HepG2 (cell line): ENCODE measurements around the gene HNF1B. TPM values are rescaled to one million over a fixed set of nuclear protein-coding genes. Genes with fewer than 3 reads are reported as not detected.

Experiments
- BORCS8-MEF2B ChIP-seq: sonication (generic); formaldehyde crosslinking; IDR thresholded peaks from 2 replicates; pipeline ENCODE4 v1.8.0; 2022; ENCODE audit warnings: mild to moderate bottlenecking, missing genetic modification reagents
- DNMT3B ChIP-seq: conservative IDR thresholded peaks from 2 replicates; pipeline ENCODE4 v1.6.1; 2016; ENCODE audit warnings: missing biosample characterization, control low read depth
- FIP1L1 ChIP-seq: fragments of 200-400 bp; formaldehyde crosslinking; IDR thresholded peaks from 2 replicates; pipeline ENCODE4 v1.6.1; 2018; ENCODE audit warnings: low read depth, mild to moderate bottlenecking, low read length, moderate library complexity, borderline replicate concordance; ENCODE audit not compliant: insufficient read depth
- FOXJ3 ChIP-seq: sonication (generic); formaldehyde crosslinking; IDR thresholded peaks from 2 replicates; pipeline ENCODE4 v1.4.0; 2020; ENCODE audit warnings: missing genetic modification reagents, mild to moderate bottlenecking, borderline replicate concordance
- HMG20B ChIP-seq: conservative IDR thresholded peaks from 2 replicates; pipeline ENCODE4 v1.6.1; 2016; ENCODE audit warnings: missing genetic modification reagents, missing compliant biosample characterization
- HMGXB3 ChIP-seq: sonication (generic); formaldehyde crosslinking; IDR thresholded peaks from 2 replicates; pipeline ENCODE4 v1.4.0; 2020; ENCODE audit warnings: missing genetic modification reagents, borderline replicate concordance
- MIER2 ChIP-seq: IDR thresholded peaks from 2 replicates; pipeline ENCODE4 v1.6.1; 2016; ENCODE audit warnings: missing biosample characterization, missing genetic modification reagents
- PAXIP1 ChIP-seq: sonication (generic); formaldehyde crosslinking; conservative IDR thresholded peaks from 2 replicates; pipeline ENCODE4 v1.4.0; 2020; ENCODE audit warnings: mild to moderate bottlenecking, missing genetic modification reagents, moderate library complexity
- PRDM10 ChIP-seq: sonication (generic); formaldehyde crosslinking; IDR thresholded peaks from 2 replicates; pipeline ENCODE4 v1.4.0; 2020; ENCODE audit warnings: low read depth, missing genetic modification reagents
- PRPF4 ChIP-seq: fragments of 200-400 bp; formaldehyde crosslinking; IDR thresholded peaks from 2 replicates; pipeline ENCODE4 v1.6.1; 2016; ENCODE audit warnings: low read length, low read depth; ENCODE audit not compliant: poor library complexity, severe bottlenecking
- ZBTB20 ChIP-seq: sonication (generic); formaldehyde crosslinking; IDR thresholded peaks from 2 replicates; pipeline ENCODE4 v1.8.1; 2023; ENCODE audit warnings: missing genetic modification reagents, low read depth, mild to moderate bottlenecking, borderline replicate concordance
- ZFP36L2 ChIP-seq: sonication (generic); formaldehyde crosslinking; IDR thresholded peaks from 2 replicates; pipeline ENCODE4 v1.4.0; 2020; ENCODE audit warnings: missing genetic modification reagents
- ZNF512B ChIP-seq: sonication (generic); formaldehyde crosslinking; IDR thresholded peaks from 2 replicates; pipeline ENCODE4 v1.5.1; 2020; ENCODE audit warnings: missing genetic modification reagents, mild to moderate bottlenecking, borderline replicate concordance
- polyA plus RNA-seq, 8 experiments: library from polyadenylated mRNA; depleted of rRNA in 3 of 8; stranded (reverse) in 7 of 8; unstranded in 1 of 8; fragments of >200 nt; fragmentation: Illumina TruSeq in 4 of 8; extraction: Trizol in 4 of 8; gene quantifications; 2 replicates each; pipeline versions ENCODE4 v1.2.1 to v1.2.3, GENCODE V29; 2011 to 2016; ENCODE audit warnings: low read depth in 4 of 8, missing spikeins in 1 of 8, mixed read lengths in 1 of 8; ENCODE audit not compliant: insufficient read depth in 1 of 8
- total RNA-seq, 5 experiments: library from RNA; depleted of rRNA; stranded (reverse); fragments of >200 nt; fragmentation: Illumina TruSeq; extraction: Trizol; gene quantifications; 2 replicates each; pipeline ENCODE4 v1.2.3, GENCODE V29; 2016; ENCODE audit warnings: low read depth in 1 of 5

HNF1B gene
- total and polyA plus RNA-seq, 2 of the 13 experiments (the other 11 are each of a cell fraction or from before 2014, with no cell fraction given), result 1.9 to 5.3 TPM

GRCh38 chr17:37698132-37698910 is 46.5 kb downstream of the HNF1B start (continued):
- TF ChIP-seq PRDM10 (CRISPR knock-in tag) (no peak), FIP1L1 (no peak), FOXJ3 (CRISPR knock-in tag) (peak; percentile 85), PRPF4 (no peak), DNMT3B (no peak), ZFP36L2 (CRISPR knock-in tag) (no peak), ZBTB20 (CRISPR knock-in tag) (peak; percentile 64; the same call in 1 of the 2 replicates), PAXIP1 (CRISPR knock-in tag) (peak; percentile 90), MIER2 (CRISPR knock-in tag) (no peak), ZNF512B (no peak), BORCS8-MEF2B (CRISPR knock-in tag) (0 out of 2 replicates have a peak, but pooled peaks have one; percentile 25), HMGXB3 (CRISPR knock-in tag) (no peak), HMG20B (CRISPR knock-in tag) (peak; percentile 76; the same call in 1 of the 2 replicates)
